SJSA1 (cell line): ENCODE results near the gene MSMB. TPM values are rescaled to one million over a fixed set of nuclear protein-coding genes. Genes with fewer than 3 reads are reported as not detected.
"Not testable (repeated sequence)": the region's sequence is repeated elsewhere in the genome, so short reads cannot be mapped to it uniquely, and the experiment has no call there.

Experiments
- DNase-seq, 2 experiments: peaks; one replicate each; pipeline ENCODE4 v3.0.0-alpha.2; 2015 to 2020; ENCODE audit warnings: low spot score in 2 of 2, low read depth in 1 of 2
- H3K27ac ChIP-seq: fragments of 250-450 bp; sonication (Bioruptor Pico); 2 replicates; pipeline ENCODE4 v1.5.1; 2020; ENCODE audit warnings: mild to moderate bottlenecking, moderate library complexity
- H3K27me3 ChIP-seq: fragments of 250-450 bp; sonication (Bioruptor Pico); replicated peaks from 2 replicates; pipeline ENCODE4 v1.5.1; 2020; ENCODE audit warnings: mild to moderate bottlenecking, moderate library complexity
- H3K36me3 ChIP-seq: fragments of 250-450 bp; sonication (Bioruptor Pico); 2 replicates; pipeline ENCODE4 v1.5.1; 2020; ENCODE audit warnings: mild to moderate bottlenecking
- H3K4me1 ChIP-seq: fragments of 250-450 bp; sonication (Bioruptor Pico); replicated peaks from 2 replicates; pipeline ENCODE4 v1.6.1; 2021; ENCODE audit warnings: mild to moderate bottlenecking
- H3K4me3 ChIP-seq: fragments of 250-450 bp; sonication (Bioruptor Pico); 2 replicates; pipeline ENCODE4 v1.5.1; 2020; ENCODE audit warnings: mild to moderate bottlenecking
- H3K9me3 ChIP-seq: fragments of 250-450 bp; sonication (Bioruptor Pico); replicated peaks from 2 replicates; pipeline ENCODE4 v1.5.1; 2020; ENCODE audit warnings: mild to moderate bottlenecking
- total RNA-seq: library from RNA; depleted of rRNA; stranded (reverse); fragments of >200 nt; shearing (Covaris generic); gene quantifications from 2 replicates; pipeline ENCODE4 v1.2.3, GENCODE V29; 2014

Gene MSMB
- total RNA-seq, 1 experiment from 2014 or later, result not detected

- not testable (repeated sequence) for H3K27ac ChIP-seq, DNase-seq, H3K9me3 ChIP-seq, H3K36me3 ChIP-seq, H3K4me1 ChIP-seq, H3K27me3 ChIP-seq, H3K4me3 ChIP-seq
These were observed 11.9 kb upstream of the MSMB start for GRCh38 chr10:46057927-46058326.

GRCh38 chr10:46057038-46057437, 11.0 kb upstream of the MSMB start:
- Histone ChIP-seq H3K9me3 (no peaks in the 10 kb centered on the region), H3K27ac (no peak overlapping the region), H3K4me1 (no peaks in the 10 kb centered on the region), H3K27me3 (0 out of 2 replicates have a peak, but pooled peaks cover 3% of the 10 kb centered on the region), H3K36me3 (no peaks in the 10 kb centered on the region), H3K4me3 (no peak overlapping the region)
- DNase-seq, result no peak

- Histone ChIP-seq H3K9me3 (no peaks in the 10 kb centered on the region), H3K27ac (no peak overlapping the region), H3K4me1 (no peaks in the 10 kb centered on the region), H3K4me3 (no peak overlapping the region), H3K27me3 (0 out of 2 replicates have a peak, but pooled peaks cover 3% of the 10 kb centered on the region), H3K36me3 (no peaks in the 10 kb centered on the region)
- DNase-seq, result no peak
These were observed 9.7 kb upstream of the MSMB start for GRCh38 chr10:46055771-46056170.

- DNase-seq, result no peak
- Histone ChIP-seq H3K4me3 (no peak overlapping the region), H3K27ac (no peak overlapping the region), H3K9me3 (no peaks in the 10 kb centered on the region), H3K27me3 (0 out of 2 replicates have a peak, but pooled peaks cover 3% of the 10 kb centered on the region), H3K36me3 (no peaks in the 10 kb centered on the region), H3K4me1 (no peaks in the 10 kb centered on the region)
These were observed 7.7 kb upstream of the MSMB start for GRCh38 chr10:46053534-46054434.

- H3K36me3 ChIP-seq, result no peaks in the 10 kb centered on the region
- no peaks in the 10 kb centered on the region for H3K9me3 ChIP-seq
- peaks cover 7% of the 10 kb centered on the region; the same call in 1 of the 2 replicates for H3K27me3 ChIP-seq
- no peak overlapping the region for H3K27ac ChIP-seq
- H3K4me3 ChIP-seq, result no peak overlapping the region
- no peak for DNase-seq
- H3K4me1 ChIP-seq, result no peaks in the 10 kb centered on the region
These were observed 6.8 kb upstream of the MSMB start for GRCh38 chr10:46052791-46053375.

- H3K27ac ChIP-seq, result no peak overlapping the region
- no peaks in the 10 kb centered on the region for H3K36me3 ChIP-seq
- H3K4me1 ChIP-seq, result no peaks in the 10 kb centered on the region
- H3K9me3 ChIP-seq, result no peaks in the 10 kb centered on the region
- no peak overlapping the region for H3K4me3 ChIP-seq
- no peak for DNase-seq
- H3K27me3 ChIP-seq, result peaks cover 7% of the 10 kb centered on the region
These were observed 6.2 kb upstream of the MSMB start for GRCh38 chr10:46052057-46052790.

GRCh38 chr10:46050941-46051623, 5.0 kb upstream of the MSMB start:
- H3K9me3 ChIP-seq, result no peaks in the 10 kb centered on the region
- H3K27me3 ChIP-seq, result peaks cover 13% of the 10 kb centered on the region
- no peak overlapping the region for H3K4me3 ChIP-seq
- no peak overlapping the region for H3K27ac ChIP-seq
- no peaks in the 10 kb centered on the region for H3K36me3 ChIP-seq
- DNase-seq, result no peak
- H3K4me1 ChIP-seq, result no peaks in the 10 kb centered on the region

GRCh38 chr10:46049497-46049831, 3.4 kb upstream of the MSMB start:
- H3K4me3 ChIP-seq, H3K27ac ChIP-seq, H3K9me3 ChIP-seq, H3K4me1 ChIP-seq, H3K36me3 ChIP-seq, DNase-seq: not testable (repeated sequence)
- peaks cover 17% of the 10 kb centered on the region for H3K27me3 ChIP-seq

- H3K27ac ChIP-seq, result no peak overlapping the region
- no peaks in the 10 kb centered on the region for H3K9me3 ChIP-seq
- no peak for DNase-seq
- H3K4me1 ChIP-seq, result no peaks in the 10 kb centered on the region
- no peaks in the 10 kb centered on the region for H3K36me3 ChIP-seq
- H3K4me3 ChIP-seq, result no peak overlapping the region
- H3K27me3 ChIP-seq, result peaks cover 17% of the 10 kb centered on the region
These were observed 2.1 kb upstream of the MSMB start for GRCh38 chr10:46048152-46048551.

- no peaks in the 10 kb centered on the region for H3K36me3 ChIP-seq
- no peak for DNase-seq
These were observed 3.5 kb downstream of the MSMB start for GRCh38 chr10:46042527-46042926.

GRCh38 chr10:46040004-46040403, 6.1 kb downstream of the MSMB start:
- no peaks in the 10 kb centered on the region for H3K36me3 ChIP-seq
- H3K4me1 ChIP-seq, result no peaks in the 10 kb centered on the region
- 0 out of 2 replicates have a peak, but pooled peaks cover 4% of the 10 kb centered on the region for H3K27me3 ChIP-seq
- H3K9me3 ChIP-seq, result no peaks in the 10 kb centered on the region
- no peak overlapping the region for H3K27ac ChIP-seq
- no peak overlapping the region for H3K4me3 ChIP-seq
- DNase-seq, result no peak

More at GRCh38 chr10:46042527-46042926, 3.5 kb downstream of the MSMB start:
- H3K27me3 ChIP-seq, result peaks cover 14% of the 10 kb centered on the region; the same call in 1 of the 2 replicates
- no peak overlapping the region for H3K4me3 ChIP-seq
- no peaks in the 10 kb centered on the region for H3K9me3 ChIP-seq
- H3K4me1 ChIP-seq, result no peaks in the 10 kb centered on the region
- H3K27ac ChIP-seq, result no peak overlapping the region

- Histone ChIP-seq H3K27me3 (no peaks in the 10 kb centered on the region), H3K4me1 (peaks cover 8% of the 10 kb centered on the region), H3K4me3 (no peak overlapping the region), H3K27ac (no peak overlapping the region), H3K36me3 (no peaks in the 10 kb centered on the region), H3K9me3 (no peaks in the 10 kb centered on the region)
- no peak for DNase-seq
These were observed 8.8 kb downstream of the MSMB start for GRCh38 chr10:46037107-46037825.
